H1 (cell line): Measurements from ENCODE around the gene TMEM52B. TPM values are rescaled to one million over a fixed set of nuclear protein-coding genes. Genes with fewer than 3 reads are reported as not detected.

Experiments
- GABPA ChIP-seq: IDR thresholded peaks from 2 replicates; pipeline ENCODE4 v1.6.1; 2011; ENCODE audit warnings: mild to moderate bottlenecking, low read length, moderate library complexity, borderline replicate concordance; ENCODE audit not compliant: insufficient read depth
- polyA plus RNA-seq, 7 experiments: library from polyadenylated mRNA; depleted of rRNA in 3 of 7; stranded (reverse) in 5 of 7; unstranded in 2 of 7; fragments of >200 nt in 5 of 7; fragments of 200-250 nt in 2 of 7; gene quantifications; 1 replicate in 5 of 7; 2 replicates in 1 of 7; 4 replicates in 1 of 7; pipeline versions ENCODE4 v1.2.1 to v1.2.3, GENCODE V29; 2011 to 2013; ENCODE audit warnings: missing spikeins in 2 of 7, mixed read lengths in 2 of 7
- total RNA-seq: library from RNA; stranded (reverse); fragmentation: NEBNext Ultra II Directional; extraction: Animal tissue kit (Norgen Biotek cat#: 25700); gene quantifications from 2 replicates; pipeline ENCODE4 v1.2.1, GENCODE V29; 2021

TMEM52B gene
- total and polyA plus RNA-seq, 2 of the 8 experiments (the other 6 are each of a cell fraction or from before 2014, with no cell fraction given): not detected

DNA sequence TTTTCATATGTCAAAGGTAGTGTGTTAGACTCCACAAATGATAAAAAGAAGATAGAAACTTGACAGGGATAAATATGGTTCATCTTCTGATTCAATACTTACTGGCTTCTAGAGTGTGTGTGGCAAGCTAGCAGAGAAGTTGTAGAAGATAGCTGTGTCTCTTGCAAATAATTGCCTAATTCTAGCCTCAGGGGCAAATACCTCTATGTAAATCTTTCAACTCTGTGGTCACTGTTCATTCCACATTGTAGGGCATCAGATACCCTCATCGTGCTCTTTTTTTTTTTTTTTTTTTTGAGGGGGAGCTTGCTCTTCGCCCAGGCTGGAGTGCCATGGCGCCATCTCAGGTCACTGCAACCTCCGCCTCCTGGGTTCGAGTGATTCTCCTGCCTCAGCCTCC, 8.6 kb upstream of the TMEM52B start (continued):
- no peak for TF ChIP-seq GABPA
- TF ChIP-seq, all 59 proteins: peak for 0
